Measurements from ENCODE around the gene COBLL1.

DNA sequence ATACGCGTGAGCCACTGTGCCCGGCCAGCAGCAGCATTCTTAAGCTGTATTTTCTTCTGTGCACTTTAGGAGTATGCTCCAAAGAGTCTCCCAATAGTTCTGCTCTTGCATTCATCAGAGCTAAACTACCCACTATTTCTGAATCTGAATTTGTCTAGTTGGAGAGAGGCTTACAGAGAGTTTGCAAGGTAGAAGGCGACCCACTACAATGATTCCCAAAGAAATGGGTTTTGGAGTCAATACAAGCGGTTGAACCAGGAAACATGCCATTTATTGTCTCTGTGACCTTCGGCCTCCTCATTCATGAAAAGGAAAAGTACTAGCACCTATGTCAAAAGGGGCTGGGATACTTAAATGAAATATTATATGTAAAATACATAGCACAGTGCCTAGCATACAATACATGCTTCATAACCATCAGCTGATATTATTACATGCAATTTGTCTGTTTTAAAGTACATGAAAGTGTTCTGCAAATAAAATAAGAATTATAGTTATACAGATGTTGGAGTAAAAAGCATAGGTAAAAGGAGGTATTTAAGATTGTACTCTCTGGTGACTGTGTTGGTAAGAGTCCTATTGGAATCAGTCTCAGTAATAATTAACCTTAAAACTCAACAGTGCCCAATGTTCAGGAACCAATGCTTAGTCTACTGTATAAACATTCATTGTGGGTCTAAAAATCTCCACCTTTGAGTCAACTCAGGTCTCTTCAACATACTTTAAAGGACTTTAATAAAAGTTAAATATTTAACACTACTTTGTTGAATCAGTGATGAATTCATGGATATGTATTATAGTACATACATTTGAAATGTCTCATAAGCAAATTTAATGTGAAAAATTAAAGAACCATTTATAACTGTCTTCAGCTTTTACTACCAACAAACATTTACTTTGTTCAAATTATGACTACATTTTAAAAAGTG is 130.5 kb downstream of the COBLL1 start:
- TF ChIP-seq, protein P1, sequence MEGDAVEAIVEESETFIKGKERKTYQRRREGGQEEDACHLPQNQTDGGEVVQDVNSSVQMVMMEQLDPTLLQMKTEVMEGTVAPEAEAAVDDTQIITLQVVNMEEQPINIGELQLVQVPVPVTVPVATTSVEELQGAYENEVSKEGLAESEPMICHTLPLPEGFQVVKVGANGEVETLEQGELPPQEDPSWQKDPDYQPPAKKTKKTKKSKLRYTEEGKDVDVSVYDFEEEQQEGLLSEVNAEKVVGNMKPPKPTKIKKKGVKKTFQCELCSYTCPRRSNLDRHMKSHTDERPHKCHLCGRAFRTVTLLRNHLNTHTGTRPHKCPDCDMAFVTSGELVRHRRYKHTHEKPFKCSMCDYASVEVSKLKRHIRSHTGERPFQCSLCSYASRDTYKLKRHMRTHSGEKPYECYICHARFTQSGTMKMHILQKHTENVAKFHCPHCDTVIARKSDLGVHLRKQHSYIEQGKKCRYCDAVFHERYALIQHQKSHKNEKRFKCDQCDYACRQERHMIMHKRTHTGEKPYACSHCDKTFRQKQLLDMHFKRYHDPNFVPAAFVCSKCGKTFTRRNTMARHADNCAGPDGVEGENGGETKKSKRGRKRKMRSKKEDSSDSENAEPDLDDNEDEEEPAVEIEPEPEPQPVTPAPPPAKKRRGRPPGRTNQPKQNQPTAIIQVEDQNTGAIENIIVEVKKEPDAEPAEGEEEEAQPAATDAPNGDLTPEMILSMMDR (IDR thresholded peaks at IDR 0.05): no peak
- TF ChIP-seq EP300 (IDR thresholded peaks at IDR 0.05) (no peak), POLR2A (IDR thresholded peaks at IDR 0.05) (no peak)
